ENCODE results near the gene ERC1.

Gene ERC1

GRCh38 chr12:1456885-1457284 lies 465.9 kb downstream of the ERC1 start:
- Histone ChIP-seq H4K20me1 (ENCODE audit: control insufficient read depth, insufficient read depth, low read depth, low read length) (no peaks in the 10 kb centered on the region), H3K36me3 (ENCODE audit: control insufficient read depth, low read length) (no peaks in the 10 kb centered on the region), H3K27ac (ENCODE audit: low read depth, low read length) (no peak overlapping the region), H3K4me3 (ENCODE audit: low read length) (no peak overlapping the region), H3F3A (ENCODE audit: control insufficient read depth, insufficient read depth) (no peaks in the 10 kb centered on the region), H3K9me2 (replicated peaks; ENCODE audit: control insufficient read depth, low read length) (no peaks in the 10 kb centered on the region), H3K9me3 (ENCODE audit: control insufficient read depth, insufficient read depth, low read length) (no peaks in the 10 kb centered on the region), H3K4me2 (ENCODE audit: low read length) (no peak overlapping the region), H3K27me3 (ENCODE audit: control insufficient read depth, low read length) (no peaks in the 10 kb centered on the region), H3K79me2 (ENCODE audit: control insufficient read depth, low read length) (no peaks in the 10 kb centered on the region), H3K4me1 (ENCODE audit: control insufficient read depth, low read length) (peaks cover 4% of the 10 kb centered on the region)
- TF ChIP-seq EZH2phosphoT487 (IDR thresholded peaks at IDR 0.05; ENCODE audit: borderline replicate concordance, low read length), result no peak
- no peak for TF ChIP-seq CTCF (IDR thresholded peaks at IDR 0.05; ENCODE audit: low read depth, low read length, poor library complexity, severe bottlenecking)

GRCh38 chr12:1457901-1458300 lies 466.9 kb downstream of the ERC1 start:
- H3K4me2 ChIP-seq (ENCODE audit: low read length), result no peak overlapping the region
- no peak overlapping the region for H3K27ac ChIP-seq (ENCODE audit: low read depth, low read length)
- peaks cover 11% of the 10 kb centered on the region for H3K4me1 ChIP-seq (ENCODE audit: control insufficient read depth, low read length)
- TF ChIP-seq CTCF (IDR thresholded peaks at IDR 0.05; ENCODE audit: low read depth, low read length, poor library complexity, severe bottlenecking), result no peak
- TF ChIP-seq EZH2phosphoT487 (IDR thresholded peaks at IDR 0.05; ENCODE audit: borderline replicate concordance, low read length), result no peak
- no peaks in the 10 kb centered on the region for H3K36me3 ChIP-seq (ENCODE audit: control insufficient read depth, low read length)
- H3K79me2 ChIP-seq (ENCODE audit: control insufficient read depth, low read length), result no peaks in the 10 kb centered on the region
- no peaks in the 10 kb centered on the region for H4K20me1 ChIP-seq (ENCODE audit: control insufficient read depth, insufficient read depth, low read depth, low read length)
- no peak overlapping the region for H3K4me3 ChIP-seq (ENCODE audit: low read length)
- H3F3A ChIP-seq (ENCODE audit: control insufficient read depth, insufficient read depth), result no peaks in the 10 kb centered on the region
- H3K9me3 ChIP-seq (ENCODE audit: control insufficient read depth, insufficient read depth, low read length), result no peaks in the 10 kb centered on the region
- no peaks in the 10 kb centered on the region for H3K9me2 ChIP-seq (replicated peaks; ENCODE audit: control insufficient read depth, low read length)
- H3K27me3 ChIP-seq (ENCODE audit: control insufficient read depth, low read length), result no peaks in the 10 kb centered on the region

- H3K4me3 ChIP-seq (ENCODE audit: low read length), result no peak overlapping the region
- H3K4me1 ChIP-seq (ENCODE audit: control insufficient read depth, low read length), result peaks cover 25% of the 10 kb centered on the region
- H3K9me2 ChIP-seq (replicated peaks; ENCODE audit: control insufficient read depth, low read length), result no peaks in the 10 kb centered on the region
- H3K36me3 ChIP-seq (ENCODE audit: control insufficient read depth, low read length), result no peaks in the 10 kb centered on the region
- no peak overlapping the region for H3K27ac ChIP-seq (ENCODE audit: low read depth, low read length)
- H3K79me2 ChIP-seq (ENCODE audit: control insufficient read depth, low read length), result no peaks in the 10 kb centered on the region
- H3K4me2 ChIP-seq (ENCODE audit: low read length), result no peak overlapping the region
- no peaks in the 10 kb centered on the region for H3K9me3 ChIP-seq (ENCODE audit: control insufficient read depth, insufficient read depth, low read length)
- TF ChIP-seq CTCF (IDR thresholded peaks at IDR 0.05; ENCODE audit: low read depth, low read length, poor library complexity, severe bottlenecking), result no peak
- no peaks in the 10 kb centered on the region for H3K27me3 ChIP-seq (ENCODE audit: control insufficient read depth, low read length)
- no peaks in the 10 kb centered on the region for H3F3A ChIP-seq (ENCODE audit: control insufficient read depth, insufficient read depth)
- H4K20me1 ChIP-seq (ENCODE audit: control insufficient read depth, insufficient read depth, low read depth, low read length), result no peaks in the 10 kb centered on the region
Observed at GRCh38 chr12:1459339-1459738, 468.3 kb downstream of the ERC1 start.

Data from DOHH2 (cell line).